Lung (tissue), 12 donors: ENCODE results near the gene STEAP3. TPM values are rescaled to one million over a fixed set of nuclear protein-coding genes. Genes with fewer than 3 reads are reported as not detected.

Source experiments
- ATAC-seq: fragments of 200-7000 bp; cut with Tn5 transposase; one replicate; pipeline ENCODE4 v1.9.1; 2020; ENCODE audit warnings: moderate number of reproducible peaks; ENCODE audit not compliant: insufficient read depth, low FRiP score
- DNase-seq, 3 donors: peaks; one replicate each; pipeline ENCODE4 v3.0.0-alpha.2; 2013 to 2017
- H3K27ac ChIP-seq, 2 donors: one replicate each; pipeline ENCODE4 v1.5.1; 2013; ENCODE audit warnings: mild to moderate bottlenecking in 2 of 2, moderate library complexity in 2 of 2, control low read depth in 1 of 2, inconsistent platforms in 1 of 2, low read depth in 1 of 2, low read length in 1 of 2
- H3K27me3 ChIP-seq, 3 donors: one replicate each; pipeline ENCODE4 v1.5.1; 2013; ENCODE audit warnings: low read length in 2 of 3; ENCODE audit not compliant: control insufficient read depth in 3 of 3, insufficient read depth in 3 of 3
- H3K36me3 ChIP-seq, 4 donors: one replicate each; pipeline ENCODE4 v1.5.1; 2013; ENCODE audit warnings: low read length in 4 of 4, mild to moderate bottlenecking in 1 of 4, moderate library complexity in 1 of 4; ENCODE audit not compliant: control insufficient read depth in 4 of 4, insufficient read depth in 4 of 4
- H3K4me1 ChIP-seq, 5 donors: one replicate each; pipeline ENCODE4 v1.5.1; 2013; ENCODE audit warnings: low read length in 5 of 5, mild to moderate bottlenecking in 2 of 5, moderate library complexity in 1 of 5; ENCODE audit not compliant: control insufficient read depth in 5 of 5, insufficient read depth in 5 of 5
- H3K4me3 ChIP-seq: one replicate; pipeline ENCODE4 v1.5.1; 2013; ENCODE audit warnings: mild to moderate bottlenecking, control low read depth, moderate library complexity
- H3K9ac ChIP-seq, 2 donors: one replicate each; pipeline ENCODE4 v1.5.1; 2013; ENCODE audit warnings: low read length in 2 of 2, control low read depth in 1 of 2; ENCODE audit not compliant: insufficient read depth in 1 of 2
- H3K9me3 ChIP-seq, 4 donors: one replicate each; pipeline ENCODE4 v1.5.1; 2013; ENCODE audit warnings: low read length in 3 of 4, mild to moderate bottlenecking in 1 of 4, moderate library complexity in 1 of 4; ENCODE audit not compliant: control insufficient read depth in 4 of 4, insufficient read depth in 3 of 4
- CTCF ChIP-seq: IDR thresholded peaks from 2 replicates; pipeline ENCODE4 v1.5.1; 2012; ENCODE audit warnings: mild to moderate bottlenecking; ENCODE audit errors: control extremely low read depth, extremely low read depth
- WGBS, 2 donors: extraction: QIAGEN DNeasy Blood & Tissue Kit; methylation state at CpG; one replicate each; pipeline ENCODE4 v1.1.7; 2013; 5-methylcytosine and 5-hydroxymethylcytosine counted together
- polyA plus RNA-seq, 2 donors: library from polyadenylated mRNA; stranded (reverse); fragments of 200-250 nt; gene quantifications; one replicate each; pipeline ENCODE4 v1.2.1, GENCODE V29; 2013
- total RNA-seq, 2 donors: library from RNA; depleted of rRNA in 1 of 2; stranded (reverse); fragments of >200 nt in 1 of 2; gene quantifications; one replicate each; pipeline ENCODE4 v1.2.1, GENCODE V29; 2014 to 2021
- donor health status: control.
- donor health status: control.
- donor health status: Bipolar disorder and iron deficiency.
- donor health status: healthy.
- donor health status: DM: yes; HTN: yes; CAD: no.

Gene STEAP3
- total and polyA plus RNA-seq, 4 donors = 4.3 to 47.8 (median 20.1) TPM

- Histone ChIP-seq H3K9ac (no peak overlapping the region), H3K27ac (no peak overlapping the region), H3K36me3 (peaks cover 0 to 18% (median 2%) of the 10 kb centered on the region in 4 donors), H3K27me3 (no peaks in the 10 kb centered on the region), H3K4me3 (no peak overlapping the region), H3K9me3 (peaks cover 0 to 7% (median 0%) of the 10 kb centered on the region in 4 donors), H3K4me1 (no peaks in the 10 kb centered on the region)
- 83 to 86% methylated on average over 12 of the region's 12 CpGs for WGBS, 2 donors
- ATAC-seq (no peak), DNase-seq (peak in 1 of 3 donors; percentile 10)
- TF ChIP-seq CTCF = no peak
These were observed 26.5 kb downstream of the STEAP3 start for GRCh38 chr2:119249855-119250717.

- no peaks in the 10 kb centered on the region for H3K4me1 ChIP-seq
- peaks cover 0 to 2% (median 0%) of the 10 kb centered on the region in 4 donors for H3K9me3 ChIP-seq
- WGBS, 2 donors = 87 to 96% methylated on average over 10 of the region's 10 CpGs
- no peak overlapping the region for H3K9ac ChIP-seq
- H3K27ac ChIP-seq = no peak overlapping the region
- no peaks in the 10 kb centered on the region for H3K27me3 ChIP-seq
- ATAC-seq = no peak
- peaks cover 0 to 19% (median 2%) of the 10 kb centered on the region in 4 donors for H3K36me3 ChIP-seq
- no peak for TF ChIP-seq CTCF
- DNase-seq = no peak
- H3K4me3 ChIP-seq = no peak overlapping the region
These were observed 27.2 kb downstream of the STEAP3 start for GRCh38 chr2:119250718-119251290.

- no peak overlapping the region for H3K9ac ChIP-seq
- DNase-seq (no peak), ATAC-seq (no peak)
- peaks cover 0 to 2% (median 0%) of the 10 kb centered on the region in 4 donors for H3K9me3 ChIP-seq
- H3K4me3 ChIP-seq = no peak overlapping the region
- no peak for TF ChIP-seq CTCF
- WGBS, 2 donors = 97% methylated on average over 5 of the region's 5 CpGs
- peaks cover 0 to 20% (median 0%) of the 10 kb centered on the region in 4 donors for H3K36me3 ChIP-seq
- H3K27ac ChIP-seq = no peak overlapping the region
- H3K27me3 ChIP-seq = no peaks in the 10 kb centered on the region
- no peaks in the 10 kb centered on the region for H3K4me1 ChIP-seq
These were observed 28.0 kb downstream of the STEAP3 start for GRCh38 chr2:119251652-119252051.
